ENCODE results near the gene RPL22L1.
"Not testable (repeated sequence)": the region's sequence is repeated elsewhere in the genome, so short reads cannot be mapped to it uniquely, and the experiment has no call there.

RPL22L1 gene

DNA sequence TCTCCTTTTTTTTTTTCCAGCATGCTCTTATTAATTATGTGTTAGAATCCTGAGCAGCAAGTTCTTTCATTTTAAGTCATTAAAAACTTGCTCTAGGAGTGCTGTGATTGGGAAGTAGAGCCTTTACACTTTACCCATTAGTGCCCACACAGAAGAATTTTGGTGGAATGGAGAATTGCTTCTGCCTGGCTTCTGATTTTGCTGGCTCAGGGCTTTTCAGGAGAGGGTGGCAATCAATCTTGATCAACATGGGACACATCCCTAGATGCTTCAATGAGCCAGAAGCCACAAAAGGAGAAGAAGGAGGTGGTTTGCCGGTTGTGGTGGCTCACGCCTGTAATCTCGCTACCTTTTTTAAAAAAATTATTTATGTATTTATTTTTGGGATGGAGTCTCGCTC, 39.4 kb downstream of the RPL22L1 start:
- DNase-seq (ENCODE audit: low read depth in 1 of 2, low spot score in 1 of 2) = no peak

DNA sequence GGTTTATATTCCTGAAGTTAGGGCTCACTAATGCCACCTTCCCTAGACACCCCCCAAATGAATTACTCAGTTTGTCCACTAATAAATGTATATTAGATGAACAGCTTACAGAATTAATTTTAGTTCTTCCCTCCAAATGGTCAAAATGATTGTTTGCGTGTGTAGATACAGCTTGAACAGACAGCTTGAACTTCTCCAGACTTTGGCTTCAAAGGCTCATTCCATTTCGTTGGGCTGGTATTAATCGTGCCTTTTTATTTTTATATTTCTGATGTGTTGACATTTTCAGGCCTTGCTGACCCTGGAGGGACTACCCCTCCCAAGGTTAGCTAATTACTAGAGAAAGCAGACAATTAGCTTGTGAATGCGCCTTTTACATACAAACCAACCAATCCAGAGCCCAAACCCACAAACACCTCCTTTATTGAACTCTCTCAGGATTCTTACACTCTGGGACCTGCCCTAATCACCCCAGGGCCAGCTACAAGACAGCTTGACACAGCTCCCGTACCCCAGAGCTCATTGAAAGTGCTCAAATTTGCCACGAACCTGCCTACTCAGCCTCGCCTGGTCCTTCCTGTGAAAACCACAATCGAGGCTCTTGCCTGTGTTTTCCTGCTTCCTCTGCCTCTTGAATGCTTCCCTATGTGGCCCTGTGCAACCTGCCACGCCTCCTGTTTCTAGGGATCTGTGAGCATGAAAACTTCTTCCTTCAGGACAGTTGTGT, 40.3 kb downstream of the RPL22L1 start:
- DNase-seq (ENCODE audit: low read depth in 1 of 2, low spot score in 1 of 2) = no peak

DNA sequence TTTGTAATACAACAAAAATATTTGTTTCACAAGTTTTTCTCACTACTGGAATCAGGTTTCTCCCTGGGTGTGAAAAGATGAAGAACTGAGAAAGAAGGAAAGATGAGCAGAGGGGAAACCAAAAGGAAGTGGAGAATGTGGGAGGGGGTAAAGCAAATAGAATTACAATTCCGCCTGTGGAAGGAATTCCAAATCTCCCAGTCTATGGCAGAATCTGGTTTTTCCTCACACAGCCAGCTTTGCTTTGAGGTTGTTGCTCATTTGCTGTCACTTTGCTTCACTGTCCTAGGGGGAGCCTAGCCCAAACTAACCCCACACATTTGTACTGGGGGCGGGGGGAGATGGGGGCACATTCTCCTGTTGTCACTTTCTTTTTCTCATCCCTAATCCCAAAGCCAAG, 43.9 kb downstream of the RPL22L1 start:
- no peak for DNase-seq (ENCODE audit: low read depth in 1 of 2, low spot score in 1 of 2)

DNA sequence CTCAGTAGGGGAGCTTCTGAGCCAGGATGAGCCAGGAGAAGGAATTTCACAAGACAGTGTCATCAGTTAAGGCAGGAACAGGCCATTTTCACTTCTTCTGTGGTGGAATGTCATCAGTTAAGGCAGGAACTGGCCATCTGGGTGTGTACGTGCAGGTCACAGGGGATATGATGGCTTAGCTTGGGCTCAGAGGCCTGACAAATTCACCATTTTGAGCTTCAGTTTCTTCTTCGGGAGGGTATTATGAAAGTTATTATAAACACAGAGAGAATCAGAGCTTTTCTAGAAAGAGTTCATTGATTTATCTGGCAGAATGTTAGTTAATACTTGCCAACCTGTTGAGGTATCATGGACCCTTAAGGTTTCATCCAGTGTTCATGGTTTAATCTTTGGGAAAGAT, 46.4 kb downstream of the RPL22L1 start:
- not testable (repeated sequence) for DNase-seq (ENCODE audit: low read depth in 1 of 2, low spot score in 1 of 2)

DNA sequence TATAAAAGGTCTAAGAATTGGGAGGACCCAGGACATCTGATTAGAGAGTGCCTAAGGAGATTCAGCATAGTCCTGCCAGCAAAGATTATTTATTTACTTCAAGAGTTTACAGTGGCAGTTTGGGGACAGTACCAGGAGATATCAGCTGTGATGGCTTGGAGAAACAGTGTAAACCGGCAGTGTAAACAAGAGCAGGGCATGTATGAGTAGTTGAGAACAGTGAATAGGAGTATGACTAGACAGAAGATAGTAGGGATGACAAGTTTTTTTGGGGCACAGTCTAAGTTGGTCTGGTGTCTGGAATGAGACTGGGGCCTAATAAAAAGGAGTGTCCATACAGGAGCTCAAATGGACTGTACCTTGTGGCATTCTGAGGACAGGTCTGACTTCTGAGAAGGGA, 51.7 kb downstream of the RPL22L1 start:
- DNase-seq (ENCODE audit: low read depth in 1 of 2, low spot score in 1 of 2) = not testable (repeated sequence)

DNA sequence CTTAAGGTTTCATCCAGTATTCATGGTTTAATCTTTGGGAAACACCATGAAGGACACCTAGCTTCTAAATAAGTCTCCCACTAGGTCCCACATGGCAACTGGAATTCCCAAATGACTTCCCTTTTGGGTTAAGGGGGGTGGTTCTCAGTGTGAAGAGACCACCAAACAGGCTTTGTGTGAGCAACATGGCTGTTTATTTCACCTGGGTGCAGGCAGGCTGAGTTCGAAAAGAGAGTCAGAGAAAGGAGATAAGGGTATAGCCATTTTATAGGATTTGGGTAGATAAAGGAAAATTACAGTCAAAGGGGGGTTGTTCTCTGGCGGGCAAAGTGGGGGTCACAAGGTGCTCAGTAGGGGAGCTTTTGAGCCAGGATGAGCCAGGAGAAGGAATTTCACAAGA, 52.5 kb downstream of the RPL22L1 start:
- DNase-seq (ENCODE audit: low read depth in 1 of 2, low spot score in 1 of 2) = not testable (repeated sequence)

DNA sequence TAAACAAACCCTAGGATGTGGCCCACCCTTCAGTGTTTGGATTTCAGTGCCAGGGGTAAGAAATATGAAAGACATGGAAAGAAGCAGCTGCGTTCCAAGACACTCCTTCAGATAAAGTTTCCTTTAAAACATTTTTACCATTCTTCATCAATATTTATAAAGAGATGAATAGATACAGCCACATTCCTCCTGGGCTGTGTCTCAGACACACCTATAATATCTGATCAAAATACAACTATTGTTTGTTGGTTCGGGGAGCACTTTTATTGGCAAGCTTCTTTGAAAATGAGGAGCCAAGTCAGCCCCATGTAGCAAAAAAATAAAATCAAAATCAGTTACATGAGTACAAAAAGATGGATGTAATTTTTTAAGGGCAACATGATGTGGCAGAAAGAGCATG, 53.2 kb downstream of the RPL22L1 start:
- DNase-seq (ENCODE audit: low read depth in 1 of 2, low spot score in 1 of 2) = no peak

DNA sequence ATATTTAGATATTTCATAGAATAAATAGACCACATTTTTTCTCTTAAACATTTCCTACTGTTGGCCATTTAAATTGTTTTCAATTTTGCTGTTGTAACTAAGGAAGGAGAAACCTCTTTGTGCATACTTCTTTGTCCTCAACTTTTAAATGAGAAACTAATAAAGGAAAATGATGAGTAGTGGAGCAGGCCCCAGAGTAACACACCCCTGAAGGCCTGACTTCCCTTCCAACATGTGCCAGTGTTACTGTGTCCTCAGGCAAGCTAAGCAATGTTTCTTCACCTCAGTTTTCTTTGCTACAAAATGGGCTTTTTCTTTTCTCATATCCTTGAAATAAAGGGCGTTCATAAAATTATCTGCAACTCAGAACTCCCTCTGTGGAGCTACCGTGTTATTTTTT, 53.7 kb downstream of the RPL22L1 start:
- no peak for DNase-seq (ENCODE audit: low read depth in 1 of 2, low spot score in 1 of 2)

DNA sequence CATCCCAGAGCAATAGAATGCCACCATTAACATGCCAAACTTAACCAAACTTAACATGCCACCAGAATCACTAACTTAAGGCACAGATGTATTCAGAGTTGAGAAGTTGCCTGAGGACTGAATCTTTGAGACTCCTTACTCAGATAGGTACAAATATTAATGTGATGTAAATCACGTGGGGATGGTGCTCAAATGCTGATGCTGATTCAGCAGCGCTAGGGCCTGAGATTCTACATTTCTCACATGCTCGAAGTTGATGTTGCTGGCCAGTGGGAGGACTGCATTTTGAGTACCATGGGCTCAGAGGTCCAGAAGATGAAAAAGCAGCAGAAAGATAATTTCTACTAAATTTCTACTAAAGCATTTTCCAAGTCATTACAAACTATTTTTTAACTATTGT, 54.1 kb downstream of the RPL22L1 start:
- no peak for DNase-seq (ENCODE audit: low read depth in 1 of 2, low spot score in 1 of 2)

DNA sequence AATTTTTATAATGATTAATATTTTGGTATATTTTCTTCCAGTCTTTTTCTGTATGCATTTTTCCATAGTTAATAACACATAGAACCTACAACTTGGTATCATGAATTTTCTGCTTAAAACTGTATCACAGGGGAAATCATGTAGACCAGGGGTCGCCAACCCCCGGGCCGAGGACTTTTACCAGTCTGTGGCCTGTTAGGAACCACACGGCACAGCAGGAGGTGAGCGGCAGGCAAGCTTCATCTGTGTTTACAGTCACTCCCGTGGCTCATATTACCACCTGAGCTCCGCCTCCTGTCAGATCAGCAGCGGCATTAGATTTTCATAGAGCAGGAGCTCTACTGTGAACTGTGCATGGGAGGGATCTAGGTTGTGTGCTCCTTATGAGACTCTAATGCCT, 54.7 kb downstream of the RPL22L1 start:
- no peak for DNase-seq (ENCODE audit: low read depth in 1 of 2, low spot score in 1 of 2)
